Measurements from ENCODE around the gene N4BP3. TPM values are rescaled to one million over a fixed set of nuclear protein-coding genes. Genes with fewer than 3 reads are reported as not detected.
"Not testable (repeated sequence)": the region's sequence is repeated elsewhere in the genome, so short reads cannot be mapped to it uniquely, and the experiment has no call there.

The N4BP3 gene
- polyA plus RNA-seq, 1 donor from 2014 or later = 10.1 TPM

DNA sequence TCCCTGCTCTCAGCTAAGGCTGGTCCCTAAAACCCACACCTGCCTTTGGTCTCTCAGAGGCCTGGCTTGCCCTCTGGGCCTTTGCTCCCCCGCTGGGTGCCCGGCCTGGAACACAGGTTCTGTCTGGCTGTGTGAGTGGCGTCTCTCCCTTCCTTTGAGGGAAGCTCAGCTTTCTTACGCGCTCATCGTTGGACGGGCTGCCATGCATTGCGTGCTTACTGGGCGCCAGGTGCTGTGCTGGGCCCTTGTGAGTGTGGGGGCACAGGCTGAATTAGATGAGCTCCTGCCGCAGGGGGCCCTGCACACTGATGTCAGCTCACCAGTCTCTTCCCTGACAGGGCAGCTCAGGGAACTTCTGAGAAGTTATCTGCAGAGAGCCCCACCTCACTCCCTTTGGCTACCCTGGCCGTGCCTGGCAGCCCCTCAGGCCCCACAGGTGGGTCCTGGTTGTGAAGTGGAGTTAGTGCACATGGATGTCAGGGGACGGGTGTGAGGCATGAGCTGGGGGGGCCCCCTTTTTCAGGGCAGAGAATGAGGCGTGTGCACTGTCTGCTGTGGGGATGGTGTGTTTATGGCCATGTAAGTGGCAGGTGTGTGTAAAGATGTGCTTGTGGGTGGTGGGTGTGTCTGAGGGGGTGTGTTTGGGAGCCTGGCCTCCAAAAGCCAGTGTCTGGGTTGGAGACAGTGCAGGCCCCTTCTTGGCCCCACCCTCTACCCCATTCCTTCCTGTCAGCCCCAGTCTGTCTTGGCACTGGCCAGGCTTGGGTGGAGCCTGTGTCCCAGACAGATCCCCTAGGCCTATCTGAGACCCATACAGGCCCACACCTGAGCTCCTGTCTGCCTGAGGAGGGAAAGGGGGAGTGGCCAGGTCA lies 10.0 kb downstream of the N4BP3 start:
- H3K36me3 Mint-ChIP-seq = peaks cover 4% of the 10 kb centered on the region
- H3K9me3 Mint-ChIP-seq = no peaks in the 10 kb centered on the region
- peak overlapping the region in 2 of 3 donors; percentile 56 to 69 for H3K27ac Mint-ChIP-seq
- peak overlapping the region in 1 of 4 donors; percentile 74 for H3K4me3 Mint-ChIP-seq
- peaks cover 16 to 22% (median 18%) of the 10 kb centered on the region in 3 donors for H3K4me1 Mint-ChIP-seq
- peaks cover 4% of the 10 kb centered on the region for H3K27me3 Mint-ChIP-seq

DNA sequence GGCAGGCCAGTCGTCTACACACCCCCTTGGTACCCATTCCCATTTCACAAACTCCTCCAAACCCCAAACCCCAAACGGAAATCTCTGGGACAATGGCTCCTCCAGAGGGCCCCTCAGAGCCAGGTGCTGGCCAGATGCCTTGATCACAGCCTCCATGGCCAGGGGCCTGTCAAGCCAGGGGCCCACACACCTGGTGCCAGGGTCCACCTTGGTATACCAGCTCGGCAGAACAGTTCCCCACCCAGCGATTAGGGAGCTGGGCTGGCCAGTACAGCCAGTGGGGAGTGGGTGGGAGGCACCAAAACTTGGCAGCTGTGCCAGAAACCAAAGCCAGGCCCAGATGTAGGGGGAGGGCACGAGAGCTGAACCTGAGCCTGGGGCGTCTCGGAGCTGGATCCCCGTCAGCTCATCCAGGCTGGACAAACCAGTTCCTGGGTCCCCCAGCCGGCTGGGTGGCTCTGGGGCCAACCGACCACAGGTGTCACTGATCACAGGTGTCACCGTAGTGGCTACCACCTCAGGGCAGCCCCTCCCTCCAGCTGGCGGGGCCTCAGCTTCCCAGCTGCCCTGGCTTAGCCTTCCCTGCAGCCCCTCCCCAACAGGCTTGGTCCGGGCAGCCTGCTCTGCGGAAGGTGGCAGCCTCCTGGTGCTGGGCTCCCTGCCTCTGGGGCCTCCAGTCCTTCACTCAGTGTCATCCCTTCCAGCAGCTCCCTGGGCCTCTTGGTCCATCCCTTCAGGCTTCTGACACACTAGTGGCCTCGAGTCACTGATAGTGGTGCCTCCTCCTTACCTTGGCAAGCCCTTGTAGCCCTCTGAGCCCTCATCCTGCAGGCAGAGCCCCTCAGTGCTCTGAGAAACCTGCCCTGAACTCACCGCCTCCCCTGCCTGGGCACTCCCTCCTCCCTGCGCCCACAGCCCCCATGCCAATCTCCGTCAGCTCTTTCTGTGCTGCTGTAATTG lies 10.9 kb downstream of the N4BP3 start:
- H3K36me3 Mint-ChIP-seq = peaks cover 4% of the 10 kb centered on the region
- no peak overlapping the region for H3K27ac Mint-ChIP-seq
- no peaks in the 10 kb centered on the region for H3K9me3 Mint-ChIP-seq
- peaks cover 2% of the 10 kb centered on the region for H3K27me3 Mint-ChIP-seq
- peak overlapping the region in 1 of 4 donors; percentile 8 for H3K4me3 Mint-ChIP-seq
- H3K4me1 Mint-ChIP-seq = peaks cover 13 to 22% (median 13%) of the 10 kb centered on the region in 3 donors

DNA sequence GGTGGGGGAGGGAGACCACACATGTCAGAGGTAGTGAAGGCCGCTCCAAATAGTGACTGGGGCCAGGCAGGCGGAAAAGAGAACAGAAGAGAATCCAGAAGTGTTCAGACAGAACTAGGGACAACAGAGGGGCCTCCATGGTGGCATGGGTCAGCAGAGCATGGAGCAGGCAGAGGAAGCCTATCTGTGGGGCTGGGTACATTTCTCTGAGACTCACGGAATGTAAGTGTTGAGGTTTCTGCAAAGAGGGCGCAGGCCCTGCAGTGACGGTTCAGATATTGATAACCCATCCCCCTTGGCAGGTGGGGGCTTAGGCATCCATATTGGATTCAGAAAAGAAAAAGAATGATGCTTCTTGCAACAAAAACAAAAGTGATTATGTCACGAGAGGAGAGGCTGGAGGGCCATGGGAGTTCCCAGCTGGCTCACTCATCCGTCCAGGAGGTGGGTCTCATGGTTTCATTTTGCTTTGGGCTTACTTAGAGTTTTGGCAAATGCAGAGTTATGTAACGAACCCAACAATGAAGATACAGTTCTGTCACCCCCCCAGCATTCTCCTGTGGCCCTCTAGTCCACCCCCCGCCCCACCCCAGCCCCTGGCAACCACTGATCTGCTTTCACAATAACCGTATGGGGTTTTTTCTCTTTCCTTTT lies 12.0 kb downstream of the N4BP3 start:
- H3K27ac Mint-ChIP-seq = no peak overlapping the region
- H3K4me1 Mint-ChIP-seq = peaks cover 8 to 22% (median 11%) of the 10 kb centered on the region in 3 donors
- H3K9me3 Mint-ChIP-seq = no peaks in the 10 kb centered on the region
- H3K36me3 Mint-ChIP-seq = peaks cover 4% of the 10 kb centered on the region
- peaks cover 2% of the 10 kb centered on the region for H3K27me3 Mint-ChIP-seq
- peak overlapping the region in 1 of 4 donors; percentile 8 for H3K4me3 Mint-ChIP-seq

DNA sequence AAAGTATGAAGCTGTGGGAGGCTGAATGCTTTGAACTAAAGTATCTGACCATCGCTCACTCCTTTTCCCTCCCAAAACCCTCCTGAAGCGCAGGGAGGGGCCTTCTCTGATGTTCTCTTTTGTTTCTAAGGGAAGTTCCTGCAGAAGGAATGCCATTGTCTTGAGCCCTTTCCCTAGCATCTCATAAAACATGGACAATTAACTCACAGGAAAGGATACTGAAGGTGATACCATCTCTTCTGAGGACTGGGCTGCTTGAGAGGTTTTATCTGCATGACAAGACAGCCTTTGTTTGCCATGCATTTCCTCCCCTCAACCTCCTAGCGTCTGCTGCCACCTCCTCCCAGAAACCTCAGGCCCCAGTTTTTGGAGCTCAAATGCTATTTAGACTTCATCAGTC lies 13.2 kb downstream of the N4BP3 start:
- Mint-ChIP-seq H3K27ac (peak overlapping the region in 1 of 3 donors; percentile 87), H3K27me3 (no peaks in the 10 kb centered on the region), H3K36me3 (peaks cover 1% of the 10 kb centered on the region), H3K9me3 (no peaks in the 10 kb centered on the region), H3K4me3 (peak overlapping the region in 1 of 4 donors; percentile 78), H3K4me1 (peaks cover 6 to 15% (median 11%) of the 10 kb centered on the region in 3 donors)

DNA sequence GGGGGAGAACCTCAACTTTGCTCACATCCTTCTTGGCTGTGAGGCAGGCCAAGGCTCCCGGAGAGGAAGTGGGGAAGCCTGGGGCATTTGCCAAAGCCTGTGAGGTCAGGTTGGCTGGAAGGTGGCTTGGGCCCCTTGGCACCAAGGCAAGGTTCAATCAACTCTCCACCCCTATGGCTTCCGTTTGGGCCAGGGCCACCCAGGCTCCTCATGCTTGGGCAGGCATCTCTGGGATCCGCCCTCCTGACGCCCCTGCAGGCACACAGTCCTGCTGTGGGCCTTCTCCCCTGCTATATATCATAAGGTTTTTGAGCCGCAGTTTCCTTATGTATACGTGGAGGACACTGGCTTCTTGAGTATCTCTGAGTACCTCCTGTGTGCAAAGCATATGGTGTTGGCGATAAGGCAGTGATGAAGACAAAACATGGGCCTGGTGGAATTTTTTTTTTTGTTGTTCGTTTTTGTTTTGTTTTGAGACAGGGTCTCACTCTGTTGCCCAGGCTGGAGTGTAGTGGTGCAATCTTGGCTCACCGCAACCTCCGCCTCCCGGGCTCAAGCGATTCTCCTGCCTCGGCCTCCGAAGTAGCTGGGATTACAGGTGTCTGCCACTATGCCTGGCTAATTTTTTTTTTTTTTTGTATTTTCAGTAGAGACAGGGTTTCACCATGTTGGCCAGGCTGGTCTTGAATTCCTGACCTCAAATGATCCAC lies 14.1 kb downstream of the N4BP3 start:
- Mint-ChIP-seq H3K4me1 (peaks cover 10 to 18% (median 13%) of the 10 kb centered on the region in 3 donors), H3K27ac (peak overlapping the region in 1 of 3 donors; percentile 87), H3K4me3 (peak overlapping the region in 1 of 4 donors; percentile 78)
- not testable (repeated sequence) for H3K9me3 Mint-ChIP-seq, H3K36me3 Mint-ChIP-seq, H3K27me3 Mint-ChIP-seq

DNA sequence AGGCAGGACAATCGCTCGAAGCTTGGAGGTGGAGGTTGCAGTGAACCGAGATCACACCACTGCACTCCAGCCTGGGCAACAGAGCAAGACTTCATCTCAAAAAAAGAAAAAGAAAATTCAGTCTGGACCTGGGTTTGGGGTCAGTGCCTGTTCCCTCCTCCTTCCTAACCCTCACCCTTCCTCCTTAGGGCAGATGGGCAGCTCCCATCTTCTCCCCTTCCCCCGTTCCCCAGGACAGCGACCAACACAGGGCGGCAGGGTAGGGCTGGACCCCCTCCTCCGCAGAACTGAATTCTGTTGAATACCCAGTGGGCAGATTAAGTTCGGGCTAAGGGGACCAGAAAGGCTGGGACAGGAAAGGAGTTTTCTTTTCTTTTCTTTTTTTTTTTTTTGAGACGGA lies 16.0 kb downstream of the N4BP3 start:
- no peaks in the 10 kb centered on the region for H3K27me3 Mint-ChIP-seq
- peaks cover 15 to 20% (median 18%) of the 10 kb centered on the region in 3 donors for H3K4me1 Mint-ChIP-seq
- peak overlapping the region in 2 of 4 donors; percentile 8 to 76 for H3K4me3 Mint-ChIP-seq
- peaks cover 1% of the 10 kb centered on the region for H3K36me3 Mint-ChIP-seq
- H3K27ac Mint-ChIP-seq = no peak overlapping the region
- no peaks in the 10 kb centered on the region for H3K9me3 Mint-ChIP-seq

DNA sequence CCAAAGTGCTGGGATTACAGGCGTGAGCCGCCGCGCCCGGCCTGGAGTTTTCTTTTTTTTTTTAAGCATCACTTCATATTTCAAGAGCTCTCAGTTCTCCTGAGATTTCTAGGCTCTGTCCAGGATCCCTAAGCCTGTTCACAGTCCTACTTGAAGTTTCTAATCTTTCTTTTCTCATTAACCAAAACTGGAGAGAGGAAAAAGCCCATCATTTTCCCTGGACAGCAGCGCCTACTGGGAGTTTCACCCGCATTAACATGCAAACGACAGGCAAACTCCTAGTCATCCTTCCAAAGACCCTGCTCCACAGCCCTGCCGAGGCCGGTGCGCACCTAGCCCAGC lies 16.9 kb downstream of the N4BP3 start:
- not testable (repeated sequence) for H3K9me3 Mint-ChIP-seq, H3K36me3 Mint-ChIP-seq, H3K27me3 Mint-ChIP-seq
- Mint-ChIP-seq H3K4me3 (peak overlapping the region; percentile 76 to 91 (median 84)), H3K4me1 (peaks cover 15 to 22% (median 20%) of the 10 kb centered on the region in 3 donors), H3K27ac (peak overlapping the region; percentile 39 to 88 (median 53))

DNA sequence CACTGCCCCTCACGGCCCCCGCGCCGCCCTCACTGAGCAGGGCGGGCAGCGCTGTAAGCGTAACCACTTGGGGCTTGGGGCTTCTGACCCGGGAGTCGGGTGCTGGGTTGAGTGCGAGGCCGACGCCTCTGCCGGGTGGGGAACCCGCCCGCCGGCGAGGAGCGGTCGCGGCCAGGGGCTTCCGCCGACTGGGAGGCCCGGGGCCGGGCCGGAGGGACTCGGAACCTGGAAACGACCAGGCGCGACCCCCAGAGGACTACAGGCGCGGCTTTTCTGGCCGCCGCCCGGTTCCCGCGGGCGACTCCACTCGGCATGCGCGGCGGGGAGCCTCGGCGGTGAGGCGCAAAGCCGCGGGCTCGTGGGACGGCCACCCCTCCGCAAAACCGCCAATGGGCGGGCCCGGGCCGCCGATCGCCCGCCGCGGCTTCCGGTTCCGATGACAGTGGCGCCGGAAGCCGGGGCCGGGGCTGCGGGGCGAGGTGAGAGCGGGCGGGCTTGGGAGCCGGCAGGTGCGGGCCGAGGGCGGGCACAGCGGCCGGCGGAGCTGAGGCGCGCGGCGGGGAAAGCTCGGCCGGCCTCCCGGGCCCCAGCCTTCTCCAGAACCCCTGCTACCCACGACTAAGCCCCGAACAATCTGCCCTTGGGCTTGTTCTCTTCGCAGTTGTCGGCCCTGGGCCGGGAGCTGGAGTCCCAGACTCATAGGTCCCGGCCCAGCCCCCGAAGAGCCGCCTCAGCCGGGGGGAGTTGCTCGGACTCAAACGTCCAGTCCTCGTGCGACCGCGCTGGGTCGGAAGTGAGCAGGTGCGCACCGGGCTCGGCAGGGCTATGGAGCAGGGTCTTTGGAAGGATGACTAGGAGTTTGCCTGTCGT lies 17.5 kb downstream of the N4BP3 start, which contains the start of gene RMND5B:
RMND5B (plus strand) TSS at position 439 of the 870 bp plus-strand sequence. CDS start 7,106 bp downstream, outside the sequence.
- Mint-ChIP-seq H3K4me3 (peak within 1 kb of the TSS; percentile 79 to 94 (median 88)), H3K9me3 (no peaks in the 10 kb centered on the region), H3K27ac (peak within 1 kb of the TSS; percentile 39 to 88 (median 71)), H3K27me3 (no peaks in the 10 kb centered on the region), H3K36me3 (peaks cover under 1% of the 10 kb centered on the region), H3K4me1 (peaks cover 17 to 22% (median 19%) of the 10 kb centered on the region in 3 donors)

DNA sequence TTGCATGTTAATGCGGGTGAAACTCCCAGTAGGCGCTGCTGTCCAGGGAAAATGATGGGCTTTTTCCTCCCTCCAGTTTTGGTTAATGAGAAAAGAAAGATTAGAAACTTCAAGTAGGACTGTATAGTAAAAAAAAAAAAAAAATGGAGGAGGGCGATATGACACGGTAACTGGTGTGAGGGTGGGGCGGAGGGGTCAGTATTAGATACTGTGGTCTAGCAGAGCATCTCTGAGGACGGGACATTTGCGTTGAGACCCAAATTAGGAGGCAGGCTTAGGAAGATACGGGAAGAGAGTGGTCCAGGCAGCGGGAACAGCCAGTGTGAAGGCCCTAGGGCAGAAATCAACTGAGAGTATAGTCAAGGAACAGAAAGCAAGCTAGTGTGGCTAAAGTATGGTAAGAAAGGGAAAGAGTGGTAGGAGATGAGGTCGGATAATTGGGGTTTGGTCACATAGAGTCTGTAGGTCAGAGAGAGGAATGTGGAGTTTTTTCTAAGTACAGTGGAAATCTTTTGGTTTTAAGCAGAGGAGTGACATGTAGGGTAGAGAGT lies 18.2 kb downstream of the N4BP3 start:
- no peaks in the 10 kb centered on the region for H3K27me3 Mint-ChIP-seq
- peak overlapping the region; percentile 22 to 71 (median 47) for H3K27ac Mint-ChIP-seq
- peaks cover 15 to 21% (median 18%) of the 10 kb centered on the region in 3 donors for H3K4me1 Mint-ChIP-seq
- peak overlapping the region; percentile 60 to 94 (median 88) for H3K4me3 Mint-ChIP-seq
- H3K9me3 Mint-ChIP-seq = no peaks in the 10 kb centered on the region
- H3K36me3 Mint-ChIP-seq = no peaks in the 10 kb centered on the region

DNA sequence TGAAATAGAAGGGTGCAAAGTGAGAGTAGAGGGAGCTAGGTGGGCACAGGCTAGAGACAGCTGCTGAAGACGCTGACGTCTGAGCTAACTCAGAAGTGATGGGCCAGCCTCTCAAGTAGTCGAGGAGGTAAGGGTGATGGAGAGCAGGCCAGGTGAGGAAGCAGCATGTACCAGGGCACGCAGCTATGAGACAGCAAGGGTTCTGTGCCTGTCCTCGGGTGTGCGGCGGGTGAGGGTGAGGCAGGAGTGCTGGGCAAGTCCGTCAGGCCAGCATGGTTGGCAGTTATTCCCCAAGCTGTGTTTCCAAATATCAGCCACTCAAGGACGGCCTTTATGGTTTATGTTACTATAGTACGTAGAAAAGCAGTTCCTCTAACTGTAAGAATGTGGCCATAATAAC lies 23.7 kb downstream of the N4BP3 start:
- H3K4me3 Mint-ChIP-seq = no peak overlapping the region
- H3K27ac Mint-ChIP-seq = no peak overlapping the region
- no peaks in the 10 kb centered on the region for H3K9me3 Mint-ChIP-seq
- peaks cover 4 to 14% (median 13%) of the 10 kb centered on the region in 3 donors for H3K4me1 Mint-ChIP-seq
- H3K27me3 Mint-ChIP-seq = no peaks in the 10 kb centered on the region
- peaks cover 2% of the 10 kb centered on the region for H3K36me3 Mint-ChIP-seq

DNA sequence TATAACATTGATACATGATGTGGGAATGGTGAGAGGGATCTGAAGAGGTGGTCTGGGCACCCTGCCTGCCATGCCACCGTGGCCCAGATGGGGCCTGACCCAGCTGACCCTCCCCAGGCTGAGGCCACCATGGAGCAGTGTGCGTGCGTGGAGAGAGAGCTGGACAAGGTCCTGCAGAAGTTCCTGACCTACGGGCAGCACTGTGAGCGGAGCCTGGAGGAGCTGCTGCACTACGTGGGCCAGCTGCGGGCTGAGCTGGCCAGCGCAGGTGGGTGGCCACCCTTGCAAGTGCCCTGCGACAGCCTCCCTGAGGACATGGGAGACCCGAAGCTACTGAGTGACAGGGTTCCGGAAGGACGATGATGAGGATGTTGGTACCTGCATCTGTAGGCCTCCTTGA lies 24.7 kb downstream of the N4BP3 start:
- Mint-ChIP-seq H3K36me3 (peaks cover 2% of the 10 kb centered on the region), H3K9me3 (no peaks in the 10 kb centered on the region), H3K4me3 (no peak overlapping the region), H3K27me3 (no peaks in the 10 kb centered on the region), H3K27ac (peak overlapping the region in 1 of 3 donors; percentile 27), H3K4me1 (peaks cover 4 to 13% (median 12%) of the 10 kb centered on the region in 3 donors)

DNA sequence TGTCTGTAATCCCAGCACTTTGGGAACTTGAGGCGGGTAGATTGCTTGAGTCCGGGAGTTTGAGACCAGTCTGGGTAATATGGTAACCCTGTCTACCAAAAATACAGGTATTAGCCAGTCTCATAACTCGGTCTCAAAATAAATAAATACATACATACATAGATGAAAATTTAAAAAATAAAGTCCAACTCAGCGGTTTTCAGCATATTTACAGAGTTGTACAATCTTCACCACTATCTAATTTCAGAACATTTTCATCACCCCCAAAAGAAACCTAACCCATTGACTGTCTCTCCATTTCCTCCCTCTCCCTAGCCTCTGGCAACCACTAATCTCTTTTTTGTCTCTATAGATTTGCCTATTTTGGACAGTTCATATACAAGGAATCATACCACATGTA lies 28.2 kb downstream of the N4BP3 start:
- Mint-ChIP-seq H3K27me3 (no peaks in the 10 kb centered on the region), H3K27ac (no peak overlapping the region), H3K4me1 (peaks cover 2 to 5% (median 4%) of the 10 kb centered on the region in 3 donors), H3K9me3 (no peaks in the 10 kb centered on the region), H3K4me3 (peak overlapping the region in 1 of 4 donors; percentile 3), H3K36me3 (peaks cover 2% of the 10 kb centered on the region)

DNA sequence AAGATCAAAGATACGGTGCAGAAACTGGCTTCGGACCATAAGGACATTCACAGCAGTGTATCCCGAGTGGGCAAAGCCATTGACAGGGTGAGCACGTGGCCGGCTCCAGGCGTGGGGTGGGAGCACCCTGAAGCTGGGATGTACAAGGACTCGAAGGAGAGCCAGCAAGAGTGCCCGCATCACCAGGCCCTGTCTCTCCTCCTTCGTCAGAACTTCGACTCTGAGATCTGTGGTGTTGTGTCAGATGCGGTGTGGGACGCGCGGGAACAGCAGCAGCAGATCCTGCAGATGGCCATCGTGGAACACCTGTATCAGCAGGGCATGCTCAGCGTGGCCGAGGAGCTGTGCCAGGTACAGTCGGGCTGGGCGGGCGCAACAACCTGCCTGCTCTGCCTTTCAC lies 29.3 kb downstream of the N4BP3 start:
- Mint-ChIP-seq H3K27me3 (no peaks in the 10 kb centered on the region), H3K4me1 (peaks cover 2 to 5% (median 2%) of the 10 kb centered on the region in 3 donors), H3K36me3 (peaks cover 2% of the 10 kb centered on the region), H3K9me3 (no peaks in the 10 kb centered on the region), H3K4me3 (no peak overlapping the region), H3K27ac (no peak overlapping the region)
